Liver (tissue), 9 donors: Measurements from ENCODE around the gene SYPL1. TPM values are rescaled to one million over a fixed set of nuclear protein-coding genes. Genes with fewer than 3 reads are reported as not detected.

Experiments used
- DNase-seq: peaks from one replicate; pipeline ENCODE4 v3.0.0-alpha.2; 2017; ENCODE audit warnings: low spot score
- H3K27ac ChIP-seq, 2 donors: one replicate each; pipeline ENCODE4 v1.7.0; 2013; ENCODE audit warnings: inconsistent platforms in 2 of 2, low read length in 2 of 2, control low read depth in 1 of 2, low read depth in 1 of 2, mild to moderate bottlenecking in 1 of 2
- H3K27me3 ChIP-seq, 4 donors: one replicate each; pipeline versions ENCODE4 v1.6.1 to v1.7.0; 2013; ENCODE audit warnings: low read length in 3 of 4, inconsistent platforms in 1 of 4, mild to moderate bottlenecking in 1 of 4, moderate library complexity in 1 of 4; ENCODE audit not compliant: control insufficient read depth in 4 of 4, insufficient read depth in 4 of 4
- H3K36me3 ChIP-seq, 4 donors: one replicate each; pipeline versions ENCODE4 v1.6.1 to v1.7.0; 2013; ENCODE audit warnings: low read length in 3 of 4, mild to moderate bottlenecking in 3 of 4, low read depth in 1 of 4, moderate library complexity in 1 of 4; ENCODE audit not compliant: control insufficient read depth in 4 of 4, insufficient read depth in 3 of 4
- H3K4me1 ChIP-seq, 4 donors: one replicate each; pipeline versions ENCODE4 v1.6.1 to v1.7.0; 2013; ENCODE audit warnings: low read length in 3 of 4, mild to moderate bottlenecking in 3 of 4, moderate library complexity in 1 of 4; ENCODE audit not compliant: control insufficient read depth in 4 of 4, insufficient read depth in 4 of 4
- H3K4me3 ChIP-seq, 3 donors: one replicate each; pipeline versions ENCODE4 v1.6.1 to v1.7.0; 2013; ENCODE audit warnings: low read length in 3 of 3, control low read depth in 1 of 3, low read depth in 1 of 3, mild to moderate bottlenecking in 1 of 3
- H3K9ac ChIP-seq, 2 donors: one replicate each; pipeline ENCODE4 v1.7.0; 2013; ENCODE audit warnings: low read length in 2 of 2, mild to moderate bottlenecking in 2 of 2, moderate library complexity in 2 of 2, control low read depth in 1 of 2, low read depth in 1 of 2
- H3K9me3 ChIP-seq, 4 donors: one replicate each; pipeline versions ENCODE4 v1.6.1 to v1.7.0; 2013; ENCODE audit warnings: low read length in 3 of 4; ENCODE audit not compliant: control insufficient read depth in 4 of 4
- EGR1 ChIP-seq, 2 donors: IDR thresholded peaks; 2 replicates each; pipeline ENCODE4 v1.6.1; 2016 to 2018; ENCODE audit warnings: antibody characterized with exemption in 2 of 2, low read depth in 2 of 2
- FOXA1 ChIP-seq: IDR thresholded peaks from 2 replicates; pipeline ENCODE4 v1.6.1; 2016; ENCODE audit warnings: antibody characterized with exemption
- FOXA2 ChIP-seq: IDR thresholded peaks from 2 replicates; pipeline ENCODE4 v1.6.1; 2016; ENCODE audit warnings: antibody characterized with exemption
- GABPA ChIP-seq, 2 donors: IDR thresholded peaks in 1 of 2; conservative IDR thresholded peaks in 1 of 2; 2 replicates each; pipeline ENCODE4 v1.6.1; 2016; ENCODE audit warnings: antibody characterized with exemption in 2 of 2, mild to moderate bottlenecking in 1 of 2, moderate library complexity in 1 of 2
- HNF4A ChIP-seq, 2 donors: conservative IDR thresholded peaks; 2 replicates each; pipeline ENCODE4 v1.6.1; 2016; ENCODE audit warnings: antibody characterized with exemption in 2 of 2, mild to moderate bottlenecking in 2 of 2
- HNF4G ChIP-seq: IDR thresholded peaks from 2 replicates; pipeline ENCODE4 v1.6.1; 2016; ENCODE audit warnings: antibody characterized with exemption
- JUND ChIP-seq, 2 donors: IDR thresholded peaks; 2 replicates each; pipeline ENCODE4 v1.6.1; 2016; ENCODE audit warnings: antibody characterized with exemption in 2 of 2
- NR2F2 ChIP-seq: IDR thresholded peaks from 2 replicates; pipeline ENCODE4 v1.6.1; 2016; ENCODE audit warnings: antibody characterized with exemption
- RAD21 ChIP-seq, 2 donors: IDR thresholded peaks; 2 replicates each; pipeline ENCODE4 v1.6.1; 2016; ENCODE audit warnings: antibody characterized with exemption in 2 of 2, mild to moderate bottlenecking in 2 of 2
- RXRA ChIP-seq, 2 donors: IDR thresholded peaks; 2 replicates each; pipeline ENCODE4 v1.6.1; 2017 to 2018; ENCODE audit warnings: antibody characterized with exemption in 2 of 2, mild to moderate bottlenecking in 1 of 2
- SP1 ChIP-seq: IDR thresholded peaks from 2 replicates; pipeline ENCODE4 v1.6.1; 2018; ENCODE audit warnings: antibody characterized with exemption, mild to moderate bottlenecking
- TAF1 ChIP-seq: conservative IDR thresholded peaks from 2 replicates; pipeline ENCODE4 v1.6.1; 2016; ENCODE audit warnings: antibody characterized with exemption, mild to moderate bottlenecking
- YY1 ChIP-seq: IDR thresholded peaks from 2 replicates; pipeline ENCODE4 v1.6.1; 2016; ENCODE audit warnings: antibody characterized with exemption, mild to moderate bottlenecking
- WGBS: extraction: QIAGEN DNeasy Blood & Tissue Kit; methylation state at CpG from one replicate; pipeline ENCODE4 v1.1.7; 2013; 5-methylcytosine and 5-hydroxymethylcytosine counted together
- polyA plus RNA-seq, 2 donors: library from polyadenylated mRNA; stranded (reverse) in 1 of 2; unstranded in 1 of 2; fragments of 200-250 nt in 1 of 2; fragments of >200 nt in 1 of 2; fragmentation: Nextera tagmentation in 1 of 2; extraction: Ambion mirVana in 1 of 2; gene quantifications; one replicate each; pipeline versions ENCODE4 v1.2.1 to v1.2.3, GENCODE V29; 2013 to 2015
- total RNA-seq, 2 donors: library from RNA; depleted of rRNA; stranded (reverse); fragments of >200 nt; gene quantifications; one replicate each; pipeline ENCODE4 v1.2.3, GENCODE V29; 2014
- TF ChIP-seq, protein P1 (sequence below): IDR thresholded peaks from 2 replicates; pipeline ENCODE4 v1.6.1; 2016; ENCODE audit warnings: antibody characterized with exemption
- TF ChIP-seq, protein P2 (sequence below): IDR thresholded peaks from 2 replicates; pipeline ENCODE4 v1.6.1; 2016; ENCODE audit warnings: antibody characterized with exemption
- TF ChIP-seq, protein P3 (sequence below): IDR thresholded peaks from 2 replicates; pipeline ENCODE4 v1.6.1; 2016; ENCODE audit warnings: antibody characterized with exemption, mild to moderate bottlenecking
- TF ChIP-seq, protein P4 (sequence below): fragments of 150-350 bp; IDR thresholded peaks from 2 replicates; pipeline ENCODE4 v1.5.1; 2017; ENCODE audit warnings: improper control_type of control experiment, low read depth, low read length; ENCODE audit not compliant: missing input control
- TF ChIP-seq, protein P5 (sequence below): IDR thresholded peaks from 2 replicates; pipeline ENCODE4 v1.6.1; 2016; ENCODE audit warnings: antibody characterized with exemption
- donor health status: healthy.
- donor health status: healthy.
- donor health status: healthy.
- donor health status: healthy.
- donor health status: healthy.

Gene SYPL1
- total and polyA plus RNA-seq, 4 donors: 25.5 to 41.2 (median 28.8) TPM

DNA sequence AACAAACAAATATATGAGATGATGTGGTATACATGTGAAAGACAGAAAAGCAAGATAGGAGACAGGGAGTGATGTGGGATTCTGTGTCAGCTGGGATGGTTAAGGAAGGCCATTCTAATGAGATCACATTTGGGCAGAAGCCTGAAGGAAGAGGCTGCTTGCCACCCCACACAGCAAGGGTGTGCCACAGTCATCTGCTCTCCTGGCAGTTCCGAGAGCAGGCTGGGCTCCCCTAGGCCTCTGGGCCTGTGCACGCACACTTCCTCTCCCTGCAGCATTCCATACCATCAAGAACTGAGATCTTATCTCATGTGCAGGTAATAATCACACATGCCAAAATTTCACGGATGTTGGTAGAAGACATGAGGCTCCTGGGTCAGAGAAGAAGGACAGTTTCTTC, 43.1 kb downstream of the SYPL1 start:
- peaks cover 4 to 30% (median 14%) of the 10 kb centered on the region in 4 donors for H3K4me1 ChIP-seq
- TF ChIP-seq FOXA2 (no peak), TAF1 (no peak), SP1 (no peak), HNF4G (no peak), YY1 (no peak), RAD21 (IDR thresholded peaks at IDR 0.05) (no peak), HNF4A (conservative IDR thresholded peaks at IDR 0.05) (no peak), JUND (IDR thresholded peaks at IDR 0.05) (no peak), FOXA1 (no peak), GABPA (IDR thresholded peaks at IDR 0.05 in 1 of 2, conservative IDR thresholded peaks at IDR 0.05 in 1 of 2) (no peak), NR2F2 (no peak), EGR1 (IDR thresholded peaks at IDR 0.05; ENCODE audit: low read depth in 2 of 2) (no peak), RXRA (IDR thresholded peaks at IDR 0.05) (no peak)
- TF ChIP-seq, protein P1, sequence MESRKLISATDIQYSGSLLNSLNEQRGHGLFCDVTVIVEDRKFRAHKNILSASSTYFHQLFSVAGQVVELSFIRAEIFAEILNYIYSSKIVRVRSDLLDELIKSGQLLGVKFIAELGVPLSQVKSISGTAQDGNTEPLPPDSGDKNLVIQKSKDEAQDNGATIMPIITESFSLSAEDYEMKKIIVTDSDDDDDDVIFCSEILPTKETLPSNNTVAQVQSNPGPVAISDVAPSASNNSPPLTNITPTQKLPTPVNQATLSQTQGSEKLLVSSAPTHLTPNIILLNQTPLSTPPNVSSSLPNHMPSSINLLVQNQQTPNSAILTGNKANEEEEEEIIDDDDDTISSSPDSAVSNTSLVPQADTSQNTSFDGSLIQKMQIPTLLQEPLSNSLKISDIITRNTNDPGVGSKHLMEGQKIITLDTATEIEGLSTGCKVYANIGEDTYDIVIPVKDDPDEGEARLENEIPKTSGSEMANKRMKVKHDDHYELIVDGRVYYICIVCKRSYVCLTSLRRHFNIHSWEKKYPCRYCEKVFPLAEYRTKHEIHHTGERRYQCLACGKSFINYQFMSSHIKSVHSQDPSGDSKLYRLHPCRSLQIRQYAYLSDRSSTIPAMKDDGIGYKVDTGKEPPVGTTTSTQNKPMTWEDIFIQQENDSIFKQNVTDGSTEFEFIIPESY: no peak
- TF ChIP-seq, protein P2, sequence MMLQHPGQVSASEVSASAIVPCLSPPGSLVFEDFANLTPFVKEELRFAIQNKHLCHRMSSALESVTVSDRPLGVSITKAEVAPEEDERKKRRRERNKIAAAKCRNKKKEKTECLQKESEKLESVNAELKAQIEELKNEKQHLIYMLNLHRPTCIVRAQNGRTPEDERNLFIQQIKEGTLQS: no peak
- TF ChIP-seq, protein P3, sequence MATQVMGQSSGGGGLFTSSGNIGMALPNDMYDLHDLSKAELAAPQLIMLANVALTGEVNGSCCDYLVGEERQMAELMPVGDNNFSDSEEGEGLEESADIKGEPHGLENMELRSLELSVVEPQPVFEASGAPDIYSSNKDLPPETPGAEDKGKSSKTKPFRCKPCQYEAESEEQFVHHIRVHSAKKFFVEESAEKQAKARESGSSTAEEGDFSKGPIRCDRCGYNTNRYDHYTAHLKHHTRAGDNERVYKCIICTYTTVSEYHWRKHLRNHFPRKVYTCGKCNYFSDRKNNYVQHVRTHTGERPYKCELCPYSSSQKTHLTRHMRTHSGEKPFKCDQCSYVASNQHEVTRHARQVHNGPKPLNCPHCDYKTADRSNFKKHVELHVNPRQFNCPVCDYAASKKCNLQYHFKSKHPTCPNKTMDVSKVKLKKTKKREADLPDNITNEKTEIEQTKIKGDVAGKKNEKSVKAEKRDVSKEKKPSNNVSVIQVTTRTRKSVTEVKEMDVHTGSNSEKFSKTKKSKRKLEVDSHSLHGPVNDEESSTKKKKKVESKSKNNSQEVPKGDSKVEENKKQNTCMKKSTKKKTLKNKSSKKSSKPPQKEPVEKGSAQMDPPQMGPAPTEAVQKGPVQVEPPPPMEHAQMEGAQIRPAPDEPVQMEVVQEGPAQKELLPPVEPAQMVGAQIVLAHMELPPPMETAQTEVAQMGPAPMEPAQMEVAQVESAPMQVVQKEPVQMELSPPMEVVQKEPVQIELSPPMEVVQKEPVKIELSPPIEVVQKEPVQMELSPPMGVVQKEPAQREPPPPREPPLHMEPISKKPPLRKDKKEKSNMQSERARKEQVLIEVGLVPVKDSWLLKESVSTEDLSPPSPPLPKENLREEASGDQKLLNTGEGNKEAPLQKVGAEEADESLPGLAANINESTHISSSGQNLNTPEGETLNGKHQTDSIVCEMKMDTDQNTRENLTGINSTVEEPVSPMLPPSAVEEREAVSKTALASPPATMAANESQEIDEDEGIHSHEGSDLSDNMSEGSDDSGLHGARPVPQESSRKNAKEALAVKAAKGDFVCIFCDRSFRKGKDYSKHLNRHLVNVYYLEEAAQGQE: no peak
- TF ChIP-seq, protein P4, sequence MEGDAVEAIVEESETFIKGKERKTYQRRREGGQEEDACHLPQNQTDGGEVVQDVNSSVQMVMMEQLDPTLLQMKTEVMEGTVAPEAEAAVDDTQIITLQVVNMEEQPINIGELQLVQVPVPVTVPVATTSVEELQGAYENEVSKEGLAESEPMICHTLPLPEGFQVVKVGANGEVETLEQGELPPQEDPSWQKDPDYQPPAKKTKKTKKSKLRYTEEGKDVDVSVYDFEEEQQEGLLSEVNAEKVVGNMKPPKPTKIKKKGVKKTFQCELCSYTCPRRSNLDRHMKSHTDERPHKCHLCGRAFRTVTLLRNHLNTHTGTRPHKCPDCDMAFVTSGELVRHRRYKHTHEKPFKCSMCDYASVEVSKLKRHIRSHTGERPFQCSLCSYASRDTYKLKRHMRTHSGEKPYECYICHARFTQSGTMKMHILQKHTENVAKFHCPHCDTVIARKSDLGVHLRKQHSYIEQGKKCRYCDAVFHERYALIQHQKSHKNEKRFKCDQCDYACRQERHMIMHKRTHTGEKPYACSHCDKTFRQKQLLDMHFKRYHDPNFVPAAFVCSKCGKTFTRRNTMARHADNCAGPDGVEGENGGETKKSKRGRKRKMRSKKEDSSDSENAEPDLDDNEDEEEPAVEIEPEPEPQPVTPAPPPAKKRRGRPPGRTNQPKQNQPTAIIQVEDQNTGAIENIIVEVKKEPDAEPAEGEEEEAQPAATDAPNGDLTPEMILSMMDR: no peak
- TF ChIP-seq, protein P5, sequence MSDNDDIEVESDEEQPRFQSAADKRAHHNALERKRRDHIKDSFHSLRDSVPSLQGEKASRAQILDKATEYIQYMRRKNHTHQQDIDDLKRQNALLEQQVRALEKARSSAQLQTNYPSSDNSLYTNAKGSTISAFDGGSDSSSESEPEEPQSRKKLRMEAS: no peak
- DNase-seq: no peak
- no peaks in the 10 kb centered on the region for H3K36me3 ChIP-seq
- H3K9ac ChIP-seq: no peak overlapping the region
- no peaks in the 10 kb centered on the region for H3K27me3 ChIP-seq
- H3K27ac ChIP-seq: no peak overlapping the region
- H3K4me3 ChIP-seq: no peak overlapping the region
- WGBS: 92% methylated on average over 3 of the region's 3 CpGs
- H3K9me3 ChIP-seq: no peaks in the 10 kb centered on the region
